Loucy (cell line): ENCODE results near the gene CYP2C8.
"Not testable (repeated sequence)": the region's sequence is repeated elsewhere in the genome, so short reads cannot be mapped to it uniquely, and the experiment has no call there.

ENCODE experiments used
- EZH2phosphoT487 ChIP-seq: fragments of 200-600 bp; IDR thresholded peaks from 2 replicates; pipeline ENCODE4 v1.6.1; 2018; ENCODE audit warnings: antibody characterized with exemption, mild to moderate bottlenecking, moderate library complexity, borderline replicate concordance
- TF ChIP-seq, protein P1 (sequence below): fragments of 200-600 bp; sonication (generic); conservative IDR thresholded peaks from 2 replicates; pipeline ENCODE4 v1.5.1; 2014; ENCODE audit warnings: mild to moderate bottlenecking, antibody characterized with exemption, low read length

GRCh38 chr10:95110823-95111222 is 41.5 kb upstream of the CYP2C8 start:
- TF ChIP-seq, protein P1, sequence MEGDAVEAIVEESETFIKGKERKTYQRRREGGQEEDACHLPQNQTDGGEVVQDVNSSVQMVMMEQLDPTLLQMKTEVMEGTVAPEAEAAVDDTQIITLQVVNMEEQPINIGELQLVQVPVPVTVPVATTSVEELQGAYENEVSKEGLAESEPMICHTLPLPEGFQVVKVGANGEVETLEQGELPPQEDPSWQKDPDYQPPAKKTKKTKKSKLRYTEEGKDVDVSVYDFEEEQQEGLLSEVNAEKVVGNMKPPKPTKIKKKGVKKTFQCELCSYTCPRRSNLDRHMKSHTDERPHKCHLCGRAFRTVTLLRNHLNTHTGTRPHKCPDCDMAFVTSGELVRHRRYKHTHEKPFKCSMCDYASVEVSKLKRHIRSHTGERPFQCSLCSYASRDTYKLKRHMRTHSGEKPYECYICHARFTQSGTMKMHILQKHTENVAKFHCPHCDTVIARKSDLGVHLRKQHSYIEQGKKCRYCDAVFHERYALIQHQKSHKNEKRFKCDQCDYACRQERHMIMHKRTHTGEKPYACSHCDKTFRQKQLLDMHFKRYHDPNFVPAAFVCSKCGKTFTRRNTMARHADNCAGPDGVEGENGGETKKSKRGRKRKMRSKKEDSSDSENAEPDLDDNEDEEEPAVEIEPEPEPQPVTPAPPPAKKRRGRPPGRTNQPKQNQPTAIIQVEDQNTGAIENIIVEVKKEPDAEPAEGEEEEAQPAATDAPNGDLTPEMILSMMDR = not testable (repeated sequence)
- TF ChIP-seq EZH2phosphoT487 = not testable (repeated sequence)
